IPS-15b (cell line): ENCODE results near the gene CD81.
"Not testable (repeated sequence)": the region's sequence is repeated elsewhere in the genome, so short reads cannot be mapped to it uniquely, and the experiment has no call there.

ENCODE experiments used
- H3K27me3 ChIP-seq: one replicate; pipeline ENCODE4 v1.6.1; 2013; ENCODE audit warnings: low read length; ENCODE audit not compliant: control insufficient read depth, insufficient read depth
- H3K36me3 ChIP-seq: one replicate; pipeline ENCODE4 v1.6.1; 2013; ENCODE audit warnings: low read length; ENCODE audit not compliant: control insufficient read depth, insufficient read depth
- H3K4me1 ChIP-seq: one replicate; pipeline ENCODE4 v1.6.1; 2013; ENCODE audit warnings: mild to moderate bottlenecking, low read length; ENCODE audit not compliant: control insufficient read depth, insufficient read depth
- H3K4me3 ChIP-seq: one replicate; pipeline ENCODE4 v1.5.1; 2013; ENCODE audit warnings: low read depth, low read length
- H3K9ac ChIP-seq: one replicate; pipeline ENCODE4 v1.6.1; 2013; ENCODE audit warnings: low read depth, mild to moderate bottlenecking, low read length
- H3K9me3 ChIP-seq: one replicate; pipeline ENCODE4 v1.6.1; 2013; ENCODE audit warnings: mild to moderate bottlenecking, low read length; ENCODE audit not compliant: control insufficient read depth, insufficient read depth

CD81 gene

GRCh38 chr11:2342981-2343380 is 34.1 kb upstream of the CD81 start:
- H3K36me3 ChIP-seq: no peaks in the 10 kb centered on the region
- no peak overlapping the region for H3K9ac ChIP-seq
- H3K4me1 ChIP-seq: peaks cover 11% of the 10 kb centered on the region
- no peaks in the 10 kb centered on the region for H3K27me3 ChIP-seq
- H3K4me3 ChIP-seq: no peak overlapping the region
- no peaks in the 10 kb centered on the region for H3K9me3 ChIP-seq

- no peak overlapping the region for H3K4me3 ChIP-seq
- no peaks in the 10 kb centered on the region for H3K9me3 ChIP-seq
- H3K9ac ChIP-seq: no peak overlapping the region
- no peaks in the 10 kb centered on the region for H3K27me3 ChIP-seq
- peaks cover 6% of the 10 kb centered on the region for H3K4me1 ChIP-seq
- no peaks in the 10 kb centered on the region for H3K36me3 ChIP-seq
These were observed 33.6 kb upstream of the CD81 start for GRCh38 chr11:2343502-2343901.

- Histone ChIP-seq H3K4me1 (peaks cover 2% of the 10 kb centered on the region), H3K27me3 (no peaks in the 10 kb centered on the region), H3K36me3 (no peaks in the 10 kb centered on the region), H3K9me3 (peaks cover 11% of the 10 kb centered on the region), H3K9ac (no peak overlapping the region), H3K4me3 (no peak overlapping the region)
These were observed 32.1 kb upstream of the CD81 start for GRCh38 chr11:2345050-2345449.

- Histone ChIP-seq H3K36me3 (no peaks in the 10 kb centered on the region), H3K4me1 (no peaks in the 10 kb centered on the region), H3K27me3 (no peaks in the 10 kb centered on the region), H3K9me3 (peaks cover 11% of the 10 kb centered on the region), H3K9ac (no peak overlapping the region), H3K4me3 (no peak overlapping the region)
These were observed 31.1 kb upstream of the CD81 start for GRCh38 chr11:2346014-2346413.

GRCh38 chr11:2346586-2347307 is 30.4 kb upstream of the CD81 start:
- H3K4me1 ChIP-seq: no peaks in the 10 kb centered on the region
- H3K4me3 ChIP-seq: no peak overlapping the region
- no peaks in the 10 kb centered on the region for H3K36me3 ChIP-seq
- no peak overlapping the region for H3K9ac ChIP-seq
- no peaks in the 10 kb centered on the region for H3K27me3 ChIP-seq
- H3K9me3 ChIP-seq: peaks cover 11% of the 10 kb centered on the region

- no peaks in the 10 kb centered on the region for H3K27me3 ChIP-seq
- H3K9ac ChIP-seq: no peak overlapping the region
- H3K4me1 ChIP-seq: no peaks in the 10 kb centered on the region
- H3K36me3 ChIP-seq: no peaks in the 10 kb centered on the region
- peaks cover 11% of the 10 kb centered on the region for H3K9me3 ChIP-seq
- H3K4me3 ChIP-seq: no peak overlapping the region
These were observed 29.7 kb upstream of the CD81 start for GRCh38 chr11:2347308-2347830.

GRCh38 chr11:2348986-2349385 is 28.1 kb upstream of the CD81 start:
- Histone ChIP-seq H3K9ac (no peak overlapping the region), H3K4me3 (no peak overlapping the region), H3K4me1 (no peaks in the 10 kb centered on the region), H3K36me3 (no peaks in the 10 kb centered on the region), H3K9me3 (peaks cover 11% of the 10 kb centered on the region), H3K27me3 (no peaks in the 10 kb centered on the region)

GRCh38 chr11:2351701-2352100 is 25.4 kb upstream of the CD81 start:
- H3K4me3 ChIP-seq: no peak overlapping the region
- peaks cover 16% of the 10 kb centered on the region for H3K9me3 ChIP-seq
- no peaks in the 10 kb centered on the region for H3K4me1 ChIP-seq
- no peaks in the 10 kb centered on the region for H3K27me3 ChIP-seq
- no peaks in the 10 kb centered on the region for H3K36me3 ChIP-seq
- H3K9ac ChIP-seq: no peak overlapping the region

- H3K4me1 ChIP-seq: no peaks in the 10 kb centered on the region
- H3K36me3 ChIP-seq: no peaks in the 10 kb centered on the region
- no peak overlapping the region for H3K9ac ChIP-seq
- H3K27me3 ChIP-seq: no peaks in the 10 kb centered on the region
- peaks cover 16% of the 10 kb centered on the region for H3K9me3 ChIP-seq
- H3K4me3 ChIP-seq: no peak overlapping the region
These were observed 24.7 kb upstream of the CD81 start for GRCh38 chr11:2352420-2352819.

GRCh38 chr11:2355000-2355644 is 22.0 kb upstream of the CD81 start:
- Histone ChIP-seq H3K4me3 (no peak overlapping the region), H3K4me1 (no peaks in the 10 kb centered on the region), H3K36me3 (no peaks in the 10 kb centered on the region), H3K9me3 (peaks cover 5% of the 10 kb centered on the region), H3K9ac (no peak overlapping the region), H3K27me3 (no peaks in the 10 kb centered on the region)

- no peaks in the 10 kb centered on the region for H3K4me1 ChIP-seq
- H3K27me3 ChIP-seq: no peaks in the 10 kb centered on the region
- no peaks in the 10 kb centered on the region for H3K36me3 ChIP-seq
- peaks cover 5% of the 10 kb centered on the region for H3K9me3 ChIP-seq
- no peak overlapping the region for H3K9ac ChIP-seq
- no peak overlapping the region for H3K4me3 ChIP-seq
These were observed 19.9 kb upstream of the CD81 start for GRCh38 chr11:2357246-2357645.

- H3K9me3 ChIP-seq, H3K9ac ChIP-seq, H3K4me3 ChIP-seq, H3K4me1 ChIP-seq, H3K27me3 ChIP-seq, H3K36me3 ChIP-seq: not testable (repeated sequence)
These were observed 19.5 kb upstream of the CD81 start for GRCh38 chr11:2357651-2358050.
